Putamen (tissue), 1 donor: Measurements from ENCODE around the gene LIX1.
A peak's percentile ranks its signal among the peaks of the same experiment; 100 is the strongest.

Experiments used
- DNase-seq: peaks from one replicate; pipeline ENCODE4 v3.0.0-alpha.2; 2016; ENCODE audit warnings: low spot score

Gene LIX1

DNA sequence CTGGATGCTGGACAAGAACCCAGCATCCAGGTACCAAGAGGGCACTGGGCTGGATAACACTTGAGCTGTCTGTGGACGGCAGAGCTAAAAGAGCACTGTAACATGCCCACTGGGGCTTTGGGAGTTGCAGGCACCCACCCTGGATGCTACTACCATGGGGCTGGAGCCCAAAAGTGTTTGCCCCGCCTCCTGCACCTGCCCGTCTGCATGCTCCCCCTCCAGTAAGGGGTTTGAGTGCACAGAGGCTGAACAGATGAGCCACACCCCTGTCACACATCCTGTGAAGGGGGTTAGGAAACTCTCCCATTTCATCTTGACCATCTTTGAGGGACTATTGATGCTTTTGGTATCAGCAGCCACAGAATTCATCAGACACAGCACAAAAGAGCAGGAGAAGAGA lies 69.0 kb downstream of the LIX1 start:
- no peak for DNase-seq

DNA sequence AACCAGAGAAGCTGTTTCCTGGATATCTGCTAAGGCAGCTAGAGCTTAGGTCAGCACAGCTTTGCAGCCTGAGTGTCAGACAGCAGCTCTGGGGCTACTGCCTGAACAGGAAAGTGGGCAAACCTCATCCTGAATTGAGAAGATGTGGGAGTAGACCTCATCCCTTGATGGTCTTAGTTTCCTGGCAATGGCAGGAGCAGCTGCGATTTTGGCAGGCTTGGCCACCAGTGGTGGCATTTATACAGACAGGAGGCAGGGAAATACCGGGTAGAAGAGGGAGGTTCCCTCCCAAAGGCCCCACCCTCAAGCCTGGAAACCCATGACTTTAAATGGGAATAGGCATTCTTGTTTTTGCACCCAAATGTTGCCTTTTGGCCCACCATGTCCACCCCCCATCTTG lies 69.7 kb downstream of the LIX1 start:
- DNase-seq: no peak

DNA sequence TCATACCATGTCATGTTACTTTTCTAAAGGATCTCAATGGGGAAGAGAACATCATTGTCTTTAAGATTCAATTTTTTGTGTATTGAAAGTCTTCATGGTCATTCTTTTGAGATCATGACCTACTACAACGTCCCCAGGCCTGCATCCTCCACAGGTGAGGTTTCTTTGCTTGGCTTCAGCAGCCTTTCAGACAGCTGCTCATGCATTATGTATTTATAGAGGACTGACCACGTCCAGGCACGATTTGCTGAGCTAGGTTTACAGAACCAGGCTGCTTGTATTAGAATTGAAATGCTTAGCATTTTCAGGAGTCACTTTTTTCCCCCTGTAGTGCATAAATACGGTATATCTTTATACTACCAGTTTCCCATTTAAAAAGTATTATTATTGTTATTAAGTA lies 70.4 kb downstream of the LIX1 start:
- no peak for DNase-seq

DNA sequence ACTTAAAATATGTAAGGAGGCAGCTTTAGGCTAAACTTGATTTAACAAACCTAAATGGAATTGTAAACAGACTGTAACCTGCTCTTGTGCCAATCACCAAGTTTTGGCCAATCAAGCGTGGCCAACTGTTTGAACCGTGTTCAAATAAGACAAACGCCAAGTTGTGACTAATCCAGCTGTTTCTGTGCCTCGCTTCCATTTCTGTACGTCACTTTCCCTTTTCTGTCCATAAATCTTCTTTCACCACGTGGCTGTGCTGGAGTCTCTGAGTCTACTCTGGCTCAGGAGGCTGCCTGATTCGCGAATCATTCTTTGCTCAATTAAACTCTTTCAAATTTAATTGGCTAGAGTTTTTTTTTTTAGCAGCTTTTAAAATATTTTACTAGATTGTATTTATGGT lies 71.3 kb downstream of the LIX1 start:
- peak; percentile 54 for DNase-seq

DNA sequence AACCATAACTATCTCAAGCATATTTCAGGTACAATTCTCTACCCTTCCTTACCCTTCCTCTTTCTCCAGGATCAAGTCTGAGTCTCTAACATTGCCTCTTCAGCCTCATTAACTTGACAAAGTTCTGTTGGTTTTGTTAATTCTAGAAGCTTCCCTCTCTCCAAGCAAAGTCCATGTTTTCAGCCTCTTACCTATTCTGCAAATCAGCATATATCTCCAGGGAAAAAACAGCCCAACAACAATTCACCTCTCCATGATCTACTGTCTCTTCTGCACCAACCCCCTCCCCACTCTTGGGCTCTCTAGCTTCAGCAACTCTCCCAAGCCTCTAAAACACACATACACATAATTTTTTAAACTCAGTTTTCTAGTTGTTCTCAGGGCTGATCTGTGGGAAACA lies 72.2 kb downstream of the LIX1 start:
- DNase-seq: no peak

DNA sequence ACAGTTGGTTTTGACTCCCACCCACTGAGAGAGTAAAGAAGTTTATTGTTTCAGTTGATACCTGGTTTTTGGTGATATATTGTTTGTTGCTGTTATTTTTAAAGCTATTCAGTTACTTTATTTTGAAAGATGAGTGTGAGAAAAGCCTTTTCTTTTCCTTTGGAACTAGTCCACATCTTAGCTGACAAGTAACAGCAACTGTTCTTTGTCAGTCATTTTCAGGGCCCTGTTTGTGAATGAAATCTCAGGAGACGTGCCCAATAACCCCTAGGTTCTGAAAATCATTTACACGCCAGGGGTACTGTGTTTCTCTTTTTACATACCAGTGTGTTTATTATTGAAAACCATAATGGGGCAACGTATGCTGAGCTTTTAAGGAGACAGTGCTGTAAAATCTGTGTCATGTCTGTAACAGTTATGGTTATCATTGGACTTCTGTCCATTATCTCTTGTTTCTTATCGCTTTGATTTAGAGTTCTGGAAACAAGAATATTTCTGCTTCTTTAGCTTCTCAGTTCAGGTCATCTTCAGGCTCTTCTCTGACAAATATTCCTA lies 75.0 kb downstream of the LIX1 start:
- DNase-seq: no peak

DNA sequence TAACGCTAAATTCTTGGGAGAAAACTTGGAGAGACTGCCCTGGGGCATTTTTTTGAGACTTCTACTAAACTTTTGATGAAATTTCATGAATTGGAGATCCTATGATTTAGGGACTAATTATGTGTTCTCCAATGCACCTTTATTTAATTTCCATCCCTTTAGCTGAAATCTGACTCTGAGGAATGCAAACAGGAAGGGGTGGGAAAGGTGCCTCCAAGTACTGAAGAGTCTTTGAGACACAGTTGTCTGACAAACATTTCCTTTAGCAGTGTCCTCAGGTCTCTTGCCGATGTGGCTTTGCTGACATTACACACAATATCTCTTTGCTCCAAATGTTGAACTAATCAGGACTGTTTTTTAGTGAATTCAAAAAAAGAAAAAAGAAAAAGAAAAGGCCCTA lies 76.9 kb downstream of the LIX1 start:
- no peak for DNase-seq

DNA sequence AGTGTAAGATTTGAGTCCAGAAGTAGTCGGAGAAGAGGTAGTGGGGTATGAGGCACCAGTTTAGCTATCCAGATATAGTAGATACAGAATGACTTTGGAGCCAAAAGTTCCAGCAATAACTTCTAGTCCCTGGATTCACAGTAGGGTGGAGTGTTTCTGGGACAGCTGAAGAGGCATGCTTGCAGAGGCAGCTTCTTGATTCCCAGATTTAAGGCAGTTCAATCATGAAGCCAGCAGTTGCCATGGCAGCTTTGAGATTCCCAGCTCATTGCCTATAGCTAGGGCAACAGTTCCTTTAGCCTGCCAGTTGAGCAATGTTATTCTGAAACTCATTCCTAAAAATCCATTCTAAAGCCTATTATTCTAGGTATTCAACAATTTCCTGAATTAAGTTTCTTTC lies 79.2 kb downstream of the LIX1 start:
- no peak for DNase-seq

DNA sequence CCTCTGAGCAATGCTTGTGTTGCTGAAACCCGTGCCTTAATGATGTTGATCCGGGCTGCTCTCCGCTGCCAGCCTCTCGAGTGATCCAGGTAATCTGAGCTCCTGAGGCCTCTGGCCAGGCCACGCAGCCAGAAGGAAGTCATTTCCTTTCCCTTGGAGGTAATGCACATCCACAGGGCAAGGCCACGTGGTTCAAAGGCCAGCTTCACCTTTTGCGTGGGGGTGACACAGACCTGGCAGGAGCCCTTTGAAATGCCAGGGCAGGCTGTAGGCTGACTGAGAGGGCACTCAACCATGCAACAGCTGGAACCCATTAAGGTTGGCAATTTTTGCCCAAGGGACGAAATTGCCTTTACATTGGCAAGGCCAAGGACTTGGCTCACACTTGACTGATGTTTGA lies 80.4 kb downstream of the LIX1 start:
- DNase-seq: no peak

DNA sequence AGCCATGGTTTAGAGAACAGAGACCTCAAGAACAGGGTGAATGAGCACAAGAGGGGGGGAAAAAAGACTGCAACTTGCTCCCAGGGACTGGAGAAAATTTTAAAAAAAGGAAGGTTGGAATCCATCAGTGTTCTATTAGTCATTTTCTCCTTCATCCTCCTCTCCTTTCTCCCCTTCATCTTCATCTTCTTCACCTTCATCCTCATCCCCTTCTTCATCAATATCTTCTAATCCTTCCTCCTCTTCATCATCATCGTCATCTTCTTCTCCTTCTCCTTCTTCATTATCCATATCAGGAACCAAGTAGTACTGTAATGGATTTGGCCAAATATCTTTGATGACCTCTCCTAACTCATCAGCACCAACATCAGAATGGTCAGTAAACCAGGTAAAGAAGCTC lies 86.1 kb downstream of the LIX1 start:
- no peak for DNase-seq

DNA sequence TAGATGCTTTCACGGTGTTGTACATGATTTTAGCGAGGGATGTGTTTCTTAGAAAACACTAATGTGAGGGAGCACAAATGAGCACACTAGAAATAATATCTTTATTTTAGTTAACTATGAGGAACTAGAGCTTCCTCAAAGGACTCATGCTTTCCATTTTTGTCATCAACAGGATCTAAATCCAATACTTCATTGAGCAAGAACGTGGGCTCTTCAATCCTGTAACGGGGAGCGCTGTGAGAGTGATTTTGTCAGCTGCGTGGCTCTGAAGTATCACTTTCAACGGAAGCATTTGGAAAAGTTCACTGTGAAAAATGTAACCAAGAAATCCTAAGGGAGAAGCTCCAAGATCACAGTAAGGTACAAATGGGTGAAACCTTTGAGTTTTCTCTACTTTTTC lies 93.2 kb downstream of the LIX1 start:
- DNase-seq: no peak

DNA sequence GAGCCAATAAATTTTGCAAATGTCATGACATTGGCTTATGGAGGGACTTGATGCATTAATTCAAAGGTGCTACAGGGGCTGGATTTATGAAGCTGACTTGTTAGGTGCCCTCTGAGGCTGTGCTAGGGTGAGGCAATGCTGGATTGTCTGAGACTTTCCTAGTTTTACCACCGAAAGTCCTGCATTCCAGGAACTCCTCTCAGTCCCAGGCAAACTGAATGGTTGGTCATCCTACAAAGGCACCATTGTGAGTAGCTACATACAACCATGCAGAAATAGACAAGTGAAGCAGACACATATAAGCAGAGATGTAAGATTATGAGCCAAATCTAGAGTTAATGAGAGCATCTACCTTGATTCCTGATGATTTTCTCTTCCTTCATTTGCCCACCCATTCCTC lies 95.3 kb downstream of the LIX1 start:
- DNase-seq: no peak

DNA sequence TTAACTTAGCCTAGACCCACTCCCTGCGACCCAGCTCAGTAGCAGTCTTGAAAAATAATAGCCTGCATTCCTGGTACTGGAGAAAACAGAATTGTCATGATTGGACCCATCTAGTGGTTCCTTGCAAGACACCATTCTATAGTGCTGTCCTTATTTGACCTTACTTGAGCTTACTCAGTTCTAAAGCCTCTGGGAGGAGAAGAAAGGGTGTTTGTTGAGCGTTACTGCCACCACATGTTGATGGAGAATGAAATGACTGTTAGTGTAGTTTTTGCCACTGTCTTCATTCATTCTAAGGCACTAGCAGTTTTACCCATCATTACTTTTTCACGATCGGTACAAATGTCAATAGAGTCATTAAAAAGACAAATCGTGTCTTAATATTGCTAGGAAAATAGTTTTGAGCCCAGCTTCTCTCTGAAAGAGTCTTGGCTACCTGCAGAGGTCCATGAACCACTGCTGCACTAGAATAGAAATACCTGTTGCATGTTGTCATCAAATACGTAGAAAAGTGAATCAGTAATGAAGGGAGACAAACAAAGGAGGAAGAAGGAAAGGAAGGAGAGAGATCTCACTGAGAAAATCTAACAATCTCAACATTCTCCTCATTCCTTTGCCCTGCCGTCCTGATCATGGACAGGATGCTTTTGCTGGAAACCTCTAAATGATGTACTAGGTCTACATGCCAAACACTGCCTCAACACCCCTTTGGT lies 96.0 kb downstream of the LIX1 start:
- DNase-seq: no peak

DNA sequence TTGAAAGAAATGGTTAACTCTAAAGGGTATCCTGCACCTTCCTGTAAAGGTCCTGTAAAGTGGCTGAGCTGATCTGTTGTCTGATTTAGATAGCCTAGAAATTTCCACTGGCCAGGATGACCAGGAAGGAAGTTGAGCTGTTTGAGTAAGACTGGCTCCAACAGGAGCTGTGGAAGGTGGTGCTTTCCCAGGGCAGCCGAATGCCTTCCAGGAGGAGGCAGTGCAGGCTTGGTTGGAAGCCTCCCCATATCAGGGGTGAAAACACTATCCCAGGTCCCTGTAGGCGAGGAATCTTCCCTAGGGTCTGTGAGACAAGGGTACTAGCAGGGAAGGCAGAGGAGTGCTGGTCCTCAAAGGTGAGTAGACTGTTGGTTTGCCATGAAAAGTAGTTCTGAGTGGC lies 98.4 kb downstream of the LIX1 start:
- DNase-seq: no peak

DNA sequence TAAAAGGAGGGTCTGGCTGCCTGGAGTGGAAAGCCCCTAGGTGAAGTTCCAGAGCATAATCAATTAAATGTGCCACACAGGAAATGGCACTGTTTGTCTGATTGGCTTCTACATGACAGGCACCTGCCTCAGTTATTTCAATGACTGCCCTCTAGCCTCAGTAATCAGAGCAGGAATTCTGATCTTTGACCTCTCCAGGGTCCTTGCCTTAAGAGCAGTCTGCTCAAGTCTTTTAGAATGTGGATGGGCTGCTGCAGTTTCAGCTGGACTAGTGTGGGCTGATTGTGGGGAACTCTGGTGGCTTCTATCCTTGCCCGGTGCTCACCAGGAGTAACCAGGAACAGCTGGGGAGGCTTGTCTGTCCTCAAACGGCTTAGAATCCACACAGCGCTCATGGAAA lies 98.9 kb downstream of the LIX1 start:
- DNase-seq: no peak

DNA sequence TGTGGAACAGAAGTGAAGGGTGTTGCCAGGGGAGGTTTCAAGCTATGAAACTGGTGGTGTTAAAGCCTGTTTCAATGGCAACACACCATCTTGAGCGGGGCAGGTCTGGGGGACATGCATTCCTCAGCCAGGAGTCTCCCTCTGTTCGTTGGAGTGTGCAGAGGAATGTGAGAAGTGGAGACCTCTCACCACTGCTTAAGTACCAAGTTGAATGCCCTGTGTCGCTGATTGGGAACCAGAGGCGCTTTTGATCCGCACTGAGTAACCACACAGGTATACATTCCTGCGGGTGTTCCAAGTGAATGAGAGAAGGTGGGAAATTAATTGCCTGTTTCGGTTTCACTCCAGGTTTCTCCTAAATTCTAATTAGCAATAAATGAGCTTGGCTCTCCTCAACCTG lies 99.4 kb downstream of the LIX1 start:
- no peak for DNase-seq
